Ovary (tissue), 10 donors: ENCODE results near the gene TMEM123. TPM values are rescaled to one million over a fixed set of nuclear protein-coding genes. Genes with fewer than 3 reads are reported as not detected.

ENCODE experiments used
- DNase-seq, 5 donors: peaks; one replicate each; pipeline ENCODE4 v3.0.0-alpha.2; 2019 to 2020
- H3K27ac ChIP-seq, 2 donors: fragments of 200-600 bp; one replicate each; pipeline versions ENCODE4 v1.5.1 to v1.8.0; 2019 to 2022
- H3K27me3 ChIP-seq: fragments of 200-600 bp; one replicate; pipeline ENCODE4 v1.8.0; 2022
- H3K36me3 ChIP-seq: fragments of 200-600 bp; sonication (generic); one replicate; pipeline ENCODE4 v1.5.1; 2019
- H3K4me1 ChIP-seq: one replicate; pipeline ENCODE4 v1.8.1; 2013; ENCODE audit warnings: mild to moderate bottlenecking, moderate library complexity; ENCODE audit not compliant: insufficient read depth
- H3K4me3 ChIP-seq: fragments of 200-600 bp; sonication (generic); one replicate; pipeline ENCODE4 v1.5.1; 2017
- H3K9me3 ChIP-seq, 2 donors: fragments of 200-600 bp in 1 of 2; sonication (generic) in 1 of 2; one replicate each; pipeline versions ENCODE4 v1.5.1 to v1.8.1; 2013 to 2019; ENCODE audit warnings: mild to moderate bottlenecking in 1 of 2, moderate library complexity in 1 of 2
- CTCF ChIP-seq, 3 donors: fragments of 450-650 bp in 2 of 3; fragments of 200-600 bp in 1 of 3; IDR thresholded peaks; one replicate each; pipeline versions ENCODE4 v1.5.1 to v1.8.0; 2016 to 2022; ENCODE audit warnings: antibody characterized with exemption in 3 of 3, mild to moderate bottlenecking in 1 of 3
- EP300 ChIP-seq: sonication (generic); formaldehyde crosslinking; IDR thresholded peaks from one replicate; pipeline ENCODE4 v1.6.1; 2017; ENCODE audit warnings: antibody characterized with exemption
- POLR2A ChIP-seq: fragments of 450-650 bp; IDR thresholded peaks from one replicate; pipeline ENCODE4 v1.6.1; 2017; ENCODE audit warnings: antibody characterized with exemption, mild to moderate bottlenecking, moderate library complexity
- WGBS, 3 donors: extraction: QIAGEN DNeasy Blood & Tissue Kit in 1 of 3; methylation state at CpG; one replicate each; pipeline versions ENCODE4 v1.1.5 to v1.1.7; 2013 to 2017; 5-methylcytosine and 5-hydroxymethylcytosine counted together
- intact Hi-C, 4 donors: fragments of 100-400 bp; cut with DNase I; formaldehyde crosslinking; loops; one replicate each; pipeline versions ENCODE4 v1.11.0 to v1.15.1; 2022 to 2023
- long read RNA-seq, 3 donors: library from polyadenylated mRNA in 2 of 3; unstranded in 2 of 3; transcript quantifications; one replicate each; pipeline ENCODE4 v2.0.0 and lab custom pipeline, GENCODE V29; 2021 to 2026
- polyA plus RNA-seq, 2 donors: library from polyadenylated mRNA; stranded (reverse); fragments of 200-250 nt in 1 of 2; fragments of 350-450 nt in 1 of 2; fragmentation: Illumina TruSeq in 1 of 2; extraction: RNeasy Lipid Tissue Mini Kit (QIAGEN cat#74804) in 1 of 2; gene quantifications; one replicate each; pipeline ENCODE4 v1.2.3, GENCODE V29; 2013 to 2014
- total RNA-seq, 7 donors: library from RNA; depleted of rRNA in 2 of 7; stranded (reverse); fragments of >200 nt in 2 of 7; fragmentation: NEBNext Ultra II Directional in 3 of 7; extraction: Animal tissue kit (Norgen Biotek cat#: 25700) in 3 of 7; gene quantifications; one replicate each; pipeline versions ENCODE4 v1.1.0 to v1.2.4, GENCODE V29; 2016 to 2023
- donor health status: DM: no; HTN: no; CAD: no; lungs with moderate emphysema.
- donor health status: DM: no; HTN: no; CAD: no.
- donor health status: Bipolar disorder and iron deficiency.
- donor health status: DM: yes; HTN: yes; CAD: no.
- donor health status: DM: no; HTN: no; CAD: no.
- donor health status: DM: yes; HTN: yes; CAD: no.

TMEM123 gene, protein sequence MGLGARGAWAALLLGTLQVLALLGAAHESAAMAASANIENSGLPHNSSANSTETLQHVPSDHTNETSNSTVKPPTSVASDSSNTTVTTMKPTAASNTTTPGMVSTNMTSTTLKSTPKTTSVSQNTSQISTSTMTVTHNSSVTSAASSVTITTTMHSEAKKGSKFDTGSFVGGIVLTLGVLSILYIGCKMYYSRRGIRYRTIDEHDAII
- total RNA-seq (100 to 1,000 TPM in 6 of 7 donors, 10 to 100 TPM in 1; 83.3 to 131 (median 124) TPM), polyA plus RNA-seq (100 to 1,000 TPM in 1 of 2 donors, 10 to 100 TPM in 1; 69.4 to 165 TPM)
- long read RNA-seq, donor 1, transcript TMEM123-202 (5 exons, 3,579 nt), result major isoform, 186 of 198 reads
- long read RNA-seq, donor 1, partial matches to known transcripts, result 2 of 198 reads
- long read RNA-seq, donor 1, other reads (novel, unspliced or antisense), result 10 of 198 reads
- long read RNA-seq, donor 2, transcript TMEM123-206 (3 exons, 549 nt), result minor isoform, 43 of 198 reads
- long read RNA-seq, donor 2, transcript TMEM123-202 (5 exons, 3,579 nt), result major isoform, 74 of 198 reads
- long read RNA-seq, donor 2, partial matches to known transcripts, result 80 of 198 reads
- long read RNA-seq, donor 2, other reads (novel, unspliced or antisense), result 0 of 198 reads
- long read RNA-seq, donor 3, transcript TMEM123-202 (5 exons, 3,579 nt), result major isoform, 208 of 224 reads
- long read RNA-seq, donor 3, partial matches to known transcripts, result 2 of 224 reads
- long read RNA-seq, donor 3, other reads (novel, unspliced or antisense), result 13 of 224 reads

DNA sequence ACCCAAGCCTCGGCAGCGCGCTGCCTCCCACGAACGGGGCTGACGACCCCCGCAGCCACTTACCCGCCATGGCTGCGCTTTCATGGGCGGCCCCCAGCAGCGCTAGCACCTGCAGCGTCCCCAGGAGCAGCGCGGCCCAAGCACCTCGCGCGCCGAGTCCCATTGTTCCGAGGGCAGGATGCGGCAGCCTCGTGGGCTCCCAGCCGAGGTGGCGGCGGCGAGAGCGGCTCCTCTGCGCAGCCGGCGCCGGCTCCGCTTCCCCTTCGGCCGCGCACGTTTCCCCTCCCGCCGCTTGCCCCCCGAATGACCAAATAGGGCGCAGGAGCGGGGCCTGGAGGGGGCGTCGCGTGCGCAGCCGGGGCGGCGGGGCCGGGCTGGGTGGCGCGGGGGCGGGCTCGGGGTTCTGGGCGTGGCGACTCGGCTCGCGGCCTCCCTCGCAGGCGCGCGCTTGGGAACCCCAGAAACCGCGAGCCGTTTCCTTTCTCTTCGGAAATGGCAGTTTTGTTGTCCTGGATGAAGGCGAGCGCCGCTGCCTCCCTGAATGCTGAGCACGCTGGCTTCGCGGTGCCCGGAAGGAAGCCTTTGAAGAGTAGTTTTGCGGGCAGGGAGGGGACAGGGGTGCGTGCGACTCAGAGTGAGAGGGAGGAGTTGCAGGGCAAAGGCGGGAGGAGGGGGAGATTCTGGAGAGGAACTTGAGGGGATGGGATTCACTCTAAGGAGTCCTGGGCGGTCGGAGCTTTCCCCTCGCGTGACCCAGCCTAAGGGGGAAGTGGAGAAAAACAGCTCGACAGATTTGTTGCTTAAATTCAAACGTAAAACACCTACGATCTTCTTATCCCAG is at the start of gene TMEM123:
TMEM123 (minus strand) TSS at position 305 of the 841 bp plus-strand sequence; CDS start at position 163, 142 bp downstream.
- TF ChIP-seq EP300 (no peak), CTCF (IDR thresholded peaks at IDR 0.05) (peak in 1 of 3 donors; percentile 26), POLR2A (peak; percentile 60)

DNA sequence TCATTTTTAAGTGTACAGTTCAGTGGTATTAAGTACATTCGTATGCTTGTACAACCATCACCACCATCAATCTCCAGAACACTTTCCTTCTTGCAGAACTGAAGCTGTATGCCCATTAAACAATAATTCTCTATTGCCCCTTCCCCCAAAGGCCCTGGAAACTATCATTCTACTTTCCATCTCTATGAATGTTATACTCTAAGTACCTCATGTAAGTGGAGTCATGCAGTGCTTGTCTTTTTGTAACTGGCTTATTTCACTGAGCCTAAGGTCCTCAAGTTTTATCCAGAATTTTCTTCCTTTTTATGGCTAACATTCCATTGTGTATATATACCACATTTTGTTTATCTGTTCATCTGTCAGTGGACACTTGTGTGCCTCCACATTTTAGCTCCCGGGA is 48.3 kb upstream of the TMEM123 start:
- WGBS, 3 donors, result 74 to 83% (median 83%) methylated on average over 2 of the region's 2 CpGs
- H3K27ac ChIP-seq, result no peak overlapping the region
- H3K27me3 ChIP-seq, result no peaks in the 10 kb centered on the region
- H3K9me3 ChIP-seq, result no peaks in the 10 kb centered on the region
- no peaks in the 10 kb centered on the region for H3K4me1 ChIP-seq
- intact Hi-C loops, result no loop called here
- no peak for DNase-seq
- TF ChIP-seq EP300 (no peak), POLR2A (no peak), CTCF (IDR thresholded peaks at IDR 0.05) (no peak)
- H3K4me3 ChIP-seq, result no peak overlapping the region
- no peaks in the 10 kb centered on the region for H3K36me3 ChIP-seq

More for the DNA sequence above, at the start of gene TMEM123:
- no peaks in the 10 kb centered on the region for H3K9me3 ChIP-seq
- peaks cover 8% of the 10 kb centered on the region for H3K4me1 ChIP-seq
- 0 to 1% (median 1%) methylated on average over 49 to 83 of the region's 83 CpGs for WGBS, 3 donors
- intact Hi-C loops, result loop anchor here in 1 of 4 donors (10.0 kb wide), 1 partner anchor 108 kb away; the partner anchor contains the start of gene BIRC2
- H3K36me3 ChIP-seq, result no peaks in the 10 kb centered on the region
- H3K27ac ChIP-seq, result peak within 1 kb of the TSS; percentile 79 to 89
- no peaks in the 10 kb centered on the region for H3K27me3 ChIP-seq
- H3K4me3 ChIP-seq, result peak within 1 kb of the TSS; percentile 96
- peak; percentile 81 to 90 (median 86) for DNase-seq

GRCh38 chr11:102499931-102500330 is 47.4 kb upstream of the TMEM123 start:
- no peak overlapping the region for H3K4me3 ChIP-seq
- TF ChIP-seq POLR2A, result no peak
- no peak for TF ChIP-seq CTCF (IDR thresholded peaks at IDR 0.05)
- TF ChIP-seq EP300, result no peak
- no peak overlapping the region for H3K27ac ChIP-seq
- no peak for DNase-seq
- no peaks in the 10 kb centered on the region for H3K36me3 ChIP-seq
- intact Hi-C loops, result loop anchor here in 3 of 4 donors (5.0 to 10.0 kb wide), 3 partner anchors 135 to 213 kb away; partner anchors contain the start of gene BIRC2 (in 2 of the 3)
- no peaks in the 10 kb centered on the region for H3K9me3 ChIP-seq
- H3K4me1 ChIP-seq, result no peaks in the 10 kb centered on the region
- 29 to 35% (median 30%) methylated on average over 2 of the region's 2 CpGs for WGBS, 3 donors
- no peaks in the 10 kb centered on the region for H3K27me3 ChIP-seq

DNA sequence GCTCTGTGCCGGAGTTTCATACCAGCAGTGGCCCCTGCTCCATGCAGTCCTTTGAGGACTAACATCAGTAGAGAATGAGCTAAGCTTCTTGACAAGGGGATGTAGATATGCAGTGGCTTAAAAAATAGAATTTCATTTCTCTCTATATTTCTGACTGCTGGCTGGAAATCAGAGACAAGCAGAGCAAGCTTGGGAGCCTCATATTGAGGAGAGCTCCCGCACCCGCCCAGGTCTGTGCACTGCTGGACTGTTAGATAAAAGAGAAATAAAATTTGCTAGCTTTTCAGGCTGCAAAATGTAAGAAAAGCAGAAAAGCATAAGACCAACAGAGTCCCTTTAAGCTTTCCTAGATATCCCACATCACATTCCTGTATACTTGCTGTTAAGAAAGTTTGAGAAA is 46.6 kb upstream of the TMEM123 start:
- no peaks in the 10 kb centered on the region for H3K27me3 ChIP-seq
- no peak for DNase-seq
- no peaks in the 10 kb centered on the region for H3K9me3 ChIP-seq
- no peak overlapping the region for H3K4me3 ChIP-seq
- WGBS, 3 donors, result 72 to 88% (median 86%) methylated on average over 3 of the region's 3 CpGs
- TF ChIP-seq POLR2A (no peak), EP300 (no peak), CTCF (IDR thresholded peaks at IDR 0.05) (no peak)
- no peaks in the 10 kb centered on the region for H3K36me3 ChIP-seq
- H3K27ac ChIP-seq, result no peak overlapping the region
- no peaks in the 10 kb centered on the region for H3K4me1 ChIP-seq
- intact Hi-C loops, result loop anchor here in 3 of 4 donors (5.0 to 10.0 kb wide), 3 partner anchors 134 to 212 kb away; partner anchors contain the start of gene BIRC2 (in 2 of the 3)
